Fibroblast of lung (primary cell): ENCODE data around the gene ALMS1. TPM values are rescaled to one million over a fixed set of nuclear protein-coding genes. Genes with fewer than 3 reads are reported as not detected.
"Not testable (repeated sequence)": the region's sequence is repeated elsewhere in the genome, so short reads cannot be mapped to it uniquely, and the experiment has no call there.

Source experiments
- DNase-seq, 2 donors: peaks; one replicate each; pipeline versions ENCODE4 v3.0.0 to v3.0.0-alpha.2; 2010; ENCODE audit warnings: low read depth in 2 of 2
- H2AFZ ChIP-seq: 2 replicates; pipeline ENCODE4 v1.5.1; 2012; ENCODE audit warnings: low read length, control low read depth, inconsistent platforms
- H3K27ac ChIP-seq: 2 replicates; pipeline ENCODE4 v1.5.1; 2011; ENCODE audit warnings: low read length, control low read depth; ENCODE audit not compliant: insufficient read depth
- H3K27me3 ChIP-seq: 2 replicates; pipeline ENCODE4 v1.5.1; 2011; ENCODE audit warnings: mild to moderate bottlenecking, low read length; ENCODE audit not compliant: control insufficient read depth, insufficient read depth
- H3K36me3 ChIP-seq: 2 replicates; pipeline ENCODE4 v1.5.1; 2011; ENCODE audit warnings: low read length; ENCODE audit not compliant: control insufficient read depth, insufficient read depth
- H3K4me1 ChIP-seq: 2 replicates; pipeline ENCODE4 v1.5.1; 2011; ENCODE audit warnings: low read length; ENCODE audit not compliant: control insufficient read depth, insufficient read depth; ENCODE audit errors: extremely low read depth
- H3K4me2 ChIP-seq: 2 replicates; pipeline ENCODE4 v1.5.1; 2011; ENCODE audit warnings: low read length, control low read depth; ENCODE audit not compliant: insufficient read depth; ENCODE audit errors: extremely low read depth
- H3K4me3 ChIP-seq, 4 experiments: fragments of 200-600 bp in 1 of 4; sonication (generic) in 1 of 4; replicated peaks in 1 of 4; 2 replicates each; pipeline ENCODE4 v1.5.1; 2011 to 2016; ENCODE audit warnings: low read length in 4 of 4, low read depth in 3 of 4, mild to moderate bottlenecking in 3 of 4, control low read depth in 2 of 4, inconsistent platforms in 1 of 4, mixed read lengths in 1 of 4; ENCODE audit not compliant: insufficient read depth in 1 of 4; ENCODE audit errors: control extremely low read depth in 1 of 4
- H3K79me2 ChIP-seq: 2 replicates; pipeline ENCODE4 v1.5.1; 2012; ENCODE audit warnings: mild to moderate bottlenecking, low read length, inconsistent platforms; ENCODE audit not compliant: control insufficient read depth, insufficient read depth
- H3K9ac ChIP-seq: 2 replicates; pipeline ENCODE4 v1.5.1; 2011; ENCODE audit warnings: mild to moderate bottlenecking, low read length, control low read depth; ENCODE audit not compliant: insufficient read depth
- H3K9me3 ChIP-seq: 2 replicates; pipeline ENCODE4 v1.5.1; 2012; ENCODE audit warnings: low read depth, low read length; ENCODE audit not compliant: control insufficient read depth, insufficient read depth
- H4K20me1 ChIP-seq: 2 replicates; pipeline ENCODE4 v1.5.1; 2011; ENCODE audit warnings: low read length; ENCODE audit not compliant: control insufficient read depth, insufficient read depth; ENCODE audit errors: extremely low read depth
- CTCF ChIP-seq, 2 donors: IDR thresholded peaks in 1 of 2; conservative IDR thresholded peaks in 1 of 2; 1 replicate in 1 of 2; 2 replicates in 1 of 2; pipeline ENCODE4 v1.5.1; 2011 to 2012; ENCODE audit warnings: low read length in 2 of 2, control low read depth in 1 of 2, inconsistent platforms in 1 of 2, low read depth in 1 of 2, mild to moderate bottlenecking in 1 of 2
- EZH2 ChIP-seq: IDR thresholded peaks from 2 replicates; pipeline ENCODE4 v1.5.1; 2012; ENCODE audit warnings: low read length, control low read depth, mild to moderate bottlenecking; ENCODE audit errors: missing control alignments
- polyA plus RNA-seq, 2 donors: library from polyadenylated mRNA; depleted of rRNA in 1 of 2; stranded (reverse) in 1 of 2; unstranded in 1 of 2; fragments of >200 nt; gene quantifications; 2 replicates each; pipeline ENCODE4 v1.2.1, GENCODE V29; 2011 to 2012; ENCODE audit warnings: missing spikeins in 1 of 2
- total RNA-seq: library from RNA; depleted of rRNA; stranded (reverse); fragments of >200 nt; gene quantifications from 2 replicates; pipeline ENCODE4 v1.2.1, GENCODE V29; 2014

Gene ALMS1
- total and polyA plus RNA-seq, 2 donors (not counting 1 experiment from before 2014, with no cell fraction given), result 7.5 to 13.4 TPM

- H3K27ac ChIP-seq, result no peak overlapping the region
- TF ChIP-seq EZH2 (no peak), CTCF (conservative IDR thresholded peaks at IDR 0.05 in 1 of 2, IDR thresholded peaks at IDR 0.05 in 1 of 2; ENCODE audit: low read depth in 1 of 2, low read length in 2 of 2) (no peak)
- peak in 1 of 2 donors; percentile 81 for DNase-seq
- H3K9ac ChIP-seq, result no peak overlapping the region
- H3K4me2 ChIP-seq, result no peak overlapping the region
- H3K9me3 ChIP-seq, result no peaks in the 10 kb centered on the region
- H3K27me3 ChIP-seq, result no peaks in the 10 kb centered on the region
- no peak overlapping the region for H3K4me3 ChIP-seq
- H2AFZ ChIP-seq, result no peak overlapping the region
- no peaks in the 10 kb centered on the region for H4K20me1 ChIP-seq
- no peaks in the 10 kb centered on the region for H3K36me3 ChIP-seq
- no peaks in the 10 kb centered on the region for H3K4me1 ChIP-seq
- no peaks in the 10 kb centered on the region for H3K79me2 ChIP-seq
These were observed 108.4 kb downstream of the ALMS1 start for GRCh38 chr2:73494031-73494430.

GRCh38 chr2:73503992-73504570 lies 118.4 kb downstream of the ALMS1 start:
- Histone ChIP-seq H3K27ac (no peak overlapping the region), H3K4me3 (no peak overlapping the region), H3K36me3 (no peaks in the 10 kb centered on the region), H4K20me1 (no peaks in the 10 kb centered on the region), H3K4me1 (no peaks in the 10 kb centered on the region), H3K9ac (no peak overlapping the region), H3K9me3 (no peaks in the 10 kb centered on the region), H3K4me2 (no peak overlapping the region), H3K27me3 (no peaks in the 10 kb centered on the region), H2AFZ (no peak overlapping the region), H3K79me2 (no peaks in the 10 kb centered on the region)
- DNase-seq, result peak in 1 of 2 donors; percentile 10
- TF ChIP-seq CTCF (conservative IDR thresholded peaks at IDR 0.05 in 1 of 2, IDR thresholded peaks at IDR 0.05 in 1 of 2; ENCODE audit: low read depth in 1 of 2, low read length in 2 of 2) (no peak), EZH2 (no peak)

- H3K4me2 ChIP-seq, H3K4me1 ChIP-seq, H3K9ac ChIP-seq, H2AFZ ChIP-seq, H3K36me3 ChIP-seq, H3K9me3 ChIP-seq, H3K79me2 ChIP-seq, H3K4me3 ChIP-seq, H3K27ac ChIP-seq, H3K27me3 ChIP-seq, DNase-seq, H4K20me1 ChIP-seq: not testable (repeated sequence)
These were observed 119.2 kb downstream of the ALMS1 start for GRCh38 chr2:73504850-73505249.

GRCh38 chr2:73510470-73510869 lies 124.8 kb downstream of the ALMS1 start:
- not testable (repeated sequence) for H3K4me3 ChIP-seq, H3K36me3 ChIP-seq, DNase-seq, H3K79me2 ChIP-seq, H4K20me1 ChIP-seq, H3K9me3 ChIP-seq, H3K27me3 ChIP-seq, H3K9ac ChIP-seq, H2AFZ ChIP-seq, H3K4me1 ChIP-seq, H3K27ac ChIP-seq, H3K4me2 ChIP-seq
